Effector memory CD4-positive, alpha-beta T cell (primary cell): Measurements from ENCODE around the gene TMPRSS7.

Experiments used
- DNase-seq, 3 donors: peaks; one replicate each; pipeline ENCODE4 v3.0.0-alpha.2; 2020
- H3K27ac ChIP-seq: 2 replicates; pipeline ENCODE4 v1.7.0; 2013; ENCODE audit warnings: mild to moderate bottlenecking, low read length, moderate library complexity; ENCODE audit not compliant: insufficient read depth, poor library complexity, severe bottlenecking
- H3K27me3 ChIP-seq: replicated peaks from 2 replicates; pipeline ENCODE4 v1.7.0; 2013; ENCODE audit warnings: mild to moderate bottlenecking, low read length; ENCODE audit not compliant: insufficient read depth, control insufficient read depth, poor library complexity, severe bottlenecking
- H3K36me3 ChIP-seq: 2 replicates; pipeline ENCODE4 v1.7.0; 2013; ENCODE audit warnings: mild to moderate bottlenecking, low read length, moderate library complexity; ENCODE audit not compliant: control insufficient read depth, insufficient read depth
- H3K4me1 ChIP-seq: 2 replicates; pipeline ENCODE4 v1.7.0; 2013; ENCODE audit warnings: low read length, mild to moderate bottlenecking; ENCODE audit not compliant: control insufficient read depth, insufficient read depth, poor library complexity, severe bottlenecking
- H3K4me3 ChIP-seq: 2 replicates; pipeline ENCODE4 v1.7.0; 2013; ENCODE audit warnings: low read length, low read depth, mild to moderate bottlenecking; ENCODE audit not compliant: insufficient read depth, poor library complexity, severe bottlenecking
- H3K9me3 ChIP-seq: 2 replicates; pipeline ENCODE4 v1.7.0; 2013; ENCODE audit warnings: mild to moderate bottlenecking, low read length, moderate library complexity; ENCODE audit not compliant: control insufficient read depth

The TMPRSS7 gene

DNA sequence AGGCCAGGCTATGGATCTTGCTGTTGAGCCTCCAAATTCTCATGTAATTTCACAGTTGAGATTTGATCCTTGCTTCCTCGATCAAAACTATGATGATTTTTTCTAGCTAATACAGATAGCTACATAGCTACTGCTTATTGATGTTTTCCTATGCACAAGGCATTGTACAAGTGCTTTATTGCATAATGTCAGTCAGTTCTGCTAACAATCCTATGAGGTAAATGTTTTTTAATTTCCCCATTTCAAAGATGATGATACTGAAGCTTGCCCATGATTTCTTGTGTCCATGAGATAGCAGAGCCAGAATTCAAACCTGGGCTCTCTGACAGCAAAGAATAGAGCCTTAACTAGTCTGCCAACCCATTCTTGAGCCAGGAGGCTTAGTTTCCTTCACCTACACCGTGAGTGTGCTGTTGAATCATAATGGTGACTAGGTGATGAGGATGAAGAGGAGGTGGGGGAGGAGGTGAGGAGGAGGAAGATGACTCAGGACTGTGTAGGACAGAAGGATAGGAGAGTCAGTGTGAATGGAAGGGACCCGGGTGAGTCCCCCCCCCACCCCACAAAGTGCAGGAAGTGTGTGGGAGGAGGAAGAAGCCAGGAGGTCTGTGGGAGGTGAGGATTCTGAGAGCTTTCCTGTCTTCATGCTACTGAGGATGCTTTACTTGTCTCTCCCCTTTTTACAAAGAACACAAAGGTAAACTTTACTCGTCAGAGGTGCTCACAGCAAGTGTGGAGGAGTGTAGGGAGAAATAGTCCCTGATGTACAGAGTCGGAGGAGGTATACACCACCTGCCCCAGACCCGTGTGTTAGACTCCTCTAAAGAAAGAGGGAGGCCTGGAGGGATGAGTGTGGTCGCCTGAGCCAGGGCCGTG is 32.2 kb upstream of the TMPRSS7 start:
- Histone ChIP-seq H3K9me3 (no peaks in the 10 kb centered on the region), H3K27me3 (no peaks in the 10 kb centered on the region), H3K36me3 (no peaks in the 10 kb centered on the region), H3K4me1 (peaks cover 18% of the 10 kb centered on the region), H3K27ac (no peak overlapping the region), H3K4me3 (no peak overlapping the region)
- no peak for DNase-seq

DNA sequence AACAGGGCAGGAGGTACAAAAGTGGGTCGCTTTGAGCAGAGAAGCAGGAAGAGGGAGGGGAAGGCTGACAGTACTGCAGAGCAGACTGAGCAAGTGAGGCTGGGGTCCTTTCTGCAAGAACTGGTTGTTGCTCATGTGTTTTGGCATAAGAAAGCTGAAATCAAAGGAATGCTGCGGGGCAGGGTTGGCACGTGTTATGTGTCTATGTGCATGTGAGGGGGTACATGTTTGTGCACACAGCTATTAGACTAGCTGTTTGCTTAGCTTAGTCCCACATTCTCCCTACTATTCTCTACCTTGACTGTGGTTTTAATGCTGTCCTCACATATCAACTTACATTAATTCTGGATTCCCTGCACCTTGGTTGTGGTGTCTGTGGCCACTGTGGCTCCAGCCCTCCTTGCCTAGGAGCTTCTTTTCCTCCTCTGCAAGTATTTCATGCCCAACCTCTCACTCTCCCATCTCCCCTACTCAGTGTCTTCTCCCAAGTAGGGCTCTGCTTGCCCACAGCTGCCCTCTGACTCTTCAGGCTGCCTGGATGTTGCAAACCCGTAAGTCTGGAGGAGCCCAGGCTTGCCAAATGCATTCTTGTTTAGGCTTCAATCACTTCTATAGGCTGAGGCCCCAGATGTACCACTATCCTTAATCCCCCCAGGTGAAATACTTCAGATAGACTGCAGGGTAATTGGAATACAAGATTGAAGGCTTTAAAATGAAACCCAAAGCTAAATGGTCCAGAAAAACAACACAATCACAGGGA is 31.0 kb upstream of the TMPRSS7 start:
- no peak overlapping the region for H3K27ac ChIP-seq
- peaks cover 16% of the 10 kb centered on the region for H3K4me1 ChIP-seq
- H3K9me3 ChIP-seq: no peaks in the 10 kb centered on the region
- no peaks in the 10 kb centered on the region for H3K27me3 ChIP-seq
- H3K4me3 ChIP-seq: no peak overlapping the region
- no peaks in the 10 kb centered on the region for H3K36me3 ChIP-seq
- no peak for DNase-seq

DNA sequence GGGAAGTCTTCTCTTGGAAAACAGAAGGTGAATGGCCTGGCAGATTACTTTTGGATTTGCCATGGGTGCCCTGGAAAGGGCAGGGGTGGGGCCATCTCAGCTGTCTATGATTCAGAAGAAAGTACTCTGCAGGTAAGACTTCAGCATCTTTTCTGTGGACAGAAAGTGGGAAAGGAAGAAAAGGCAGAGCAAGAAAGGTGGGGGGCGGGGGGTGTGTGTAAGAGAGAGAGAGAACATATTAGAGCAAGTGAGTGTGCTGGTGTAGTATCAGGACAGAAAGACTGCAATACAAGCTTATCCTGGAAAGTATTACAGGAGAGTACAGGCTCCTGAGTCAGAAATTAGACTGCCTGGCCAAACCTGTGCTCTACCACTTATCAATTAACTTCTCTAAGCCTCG is 30.3 kb upstream of the TMPRSS7 start:
- no peak for DNase-seq
- H3K4me1 ChIP-seq: peaks cover 13% of the 10 kb centered on the region
- no peaks in the 10 kb centered on the region for H3K27me3 ChIP-seq
- no peak overlapping the region for H3K4me3 ChIP-seq
- no peaks in the 10 kb centered on the region for H3K9me3 ChIP-seq
- no peaks in the 10 kb centered on the region for H3K36me3 ChIP-seq
- H3K27ac ChIP-seq: no peak overlapping the region

DNA sequence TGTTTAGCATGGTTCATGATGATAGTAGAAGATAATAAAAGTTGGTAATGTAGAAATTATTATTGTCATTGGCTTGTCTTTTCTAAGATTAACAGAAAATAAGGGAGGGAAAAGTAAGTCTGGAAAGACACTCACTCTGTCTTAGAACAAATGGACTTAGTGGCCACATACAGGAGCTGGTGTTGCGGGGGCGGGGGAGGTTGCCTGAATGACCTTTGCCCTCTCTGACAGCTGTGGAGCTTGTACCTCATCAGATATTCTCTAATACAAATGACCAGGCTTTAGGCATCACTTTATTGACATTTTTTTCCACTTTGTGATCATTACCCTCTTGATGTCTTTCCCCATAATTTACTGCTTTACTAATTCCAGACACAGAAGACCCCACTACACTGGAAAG is 29.9 kb upstream of the TMPRSS7 start:
- no peak overlapping the region for H3K27ac ChIP-seq
- H3K9me3 ChIP-seq: no peaks in the 10 kb centered on the region
- H3K4me3 ChIP-seq: no peak overlapping the region
- H3K4me1 ChIP-seq: peaks cover 13% of the 10 kb centered on the region
- H3K27me3 ChIP-seq: no peaks in the 10 kb centered on the region
- DNase-seq: no peak
- H3K36me3 ChIP-seq: no peaks in the 10 kb centered on the region

DNA sequence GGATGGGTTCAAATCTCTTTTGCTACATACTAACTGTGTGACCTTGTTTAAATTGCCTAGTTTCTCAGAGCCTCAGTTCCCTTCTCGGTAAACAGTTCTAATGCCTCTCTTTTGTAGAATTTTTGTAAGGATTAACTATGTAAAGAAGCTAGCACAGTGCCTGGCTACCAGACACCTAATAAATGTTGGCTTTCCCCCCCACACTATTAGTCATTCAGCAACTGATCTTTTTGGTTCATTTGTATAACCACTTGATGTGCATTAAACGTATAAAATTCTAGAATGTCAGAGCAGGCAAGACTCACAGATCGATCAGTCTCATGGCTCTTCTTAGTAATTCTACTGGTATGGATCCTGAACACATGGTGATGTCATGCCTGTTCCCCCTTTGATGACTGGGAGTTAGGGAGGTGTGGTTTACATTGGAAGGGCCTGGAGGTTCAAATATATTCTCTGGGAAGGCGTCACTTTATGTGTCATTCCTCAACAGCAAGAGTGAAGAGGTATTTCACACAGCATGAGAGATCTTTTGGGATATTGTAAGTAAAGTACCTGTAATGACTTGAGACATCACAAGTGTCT is 29.4 kb upstream of the TMPRSS7 start:
- Histone ChIP-seq H3K27me3 (no peaks in the 10 kb centered on the region), H3K9me3 (no peaks in the 10 kb centered on the region), H3K4me1 (peaks cover 13% of the 10 kb centered on the region), H3K36me3 (no peaks in the 10 kb centered on the region), H3K4me3 (no peak overlapping the region), H3K27ac (no peak overlapping the region)
- DNase-seq: no peak

DNA sequence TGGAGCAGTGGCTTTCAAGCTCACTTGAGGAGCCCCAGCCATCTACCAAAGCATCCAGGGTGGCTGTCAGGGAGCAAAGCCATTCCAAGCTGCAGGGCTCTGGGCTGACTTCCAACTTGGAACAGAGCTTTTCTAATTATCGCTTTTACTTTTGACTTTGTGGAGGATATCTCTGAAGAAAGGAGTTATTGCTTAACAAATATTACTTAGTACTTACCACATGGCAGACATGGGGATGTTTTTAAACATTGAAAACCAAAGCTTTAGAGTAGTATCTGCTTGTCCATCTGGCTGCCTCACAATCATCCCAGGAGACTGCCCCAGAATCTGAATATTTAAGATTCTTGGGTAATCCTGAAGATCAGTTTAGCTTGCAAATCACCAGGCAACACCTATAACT is 26.9 kb upstream of the TMPRSS7 start:
- Histone ChIP-seq H3K4me3 (no peak overlapping the region), H3K27me3 (no peaks in the 10 kb centered on the region), H3K9me3 (no peaks in the 10 kb centered on the region), H3K27ac (no peak overlapping the region), H3K36me3 (no peaks in the 10 kb centered on the region), H3K4me1 (peaks cover 8% of the 10 kb centered on the region)
- DNase-seq: no peak

DNA sequence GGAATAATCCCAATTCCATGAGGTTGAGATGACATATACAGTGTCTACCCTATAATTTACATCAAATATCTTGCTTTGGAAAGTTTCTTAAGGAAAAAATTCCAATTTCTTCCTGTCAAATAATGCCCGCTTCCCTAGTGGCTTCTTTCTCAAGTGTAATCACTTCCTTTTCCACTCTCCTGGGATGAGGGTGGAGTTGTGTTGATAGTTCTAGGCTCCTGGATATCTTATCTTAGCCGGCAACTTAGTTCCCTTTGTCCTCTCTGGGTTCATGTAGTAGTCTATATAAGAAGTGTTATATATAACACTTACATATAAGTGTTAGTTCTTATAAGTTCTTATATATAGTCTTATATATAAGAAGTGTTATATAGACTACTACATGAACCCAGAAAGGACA is 24.9 kb upstream of the TMPRSS7 start:
- no peaks in the 10 kb centered on the region for H3K36me3 ChIP-seq
- peaks cover 6% of the 10 kb centered on the region for H3K4me1 ChIP-seq
- H3K4me3 ChIP-seq: no peak overlapping the region
- no peaks in the 10 kb centered on the region for H3K27me3 ChIP-seq
- no peak overlapping the region for H3K27ac ChIP-seq
- H3K9me3 ChIP-seq: no peaks in the 10 kb centered on the region
- DNase-seq: no peak

DNA sequence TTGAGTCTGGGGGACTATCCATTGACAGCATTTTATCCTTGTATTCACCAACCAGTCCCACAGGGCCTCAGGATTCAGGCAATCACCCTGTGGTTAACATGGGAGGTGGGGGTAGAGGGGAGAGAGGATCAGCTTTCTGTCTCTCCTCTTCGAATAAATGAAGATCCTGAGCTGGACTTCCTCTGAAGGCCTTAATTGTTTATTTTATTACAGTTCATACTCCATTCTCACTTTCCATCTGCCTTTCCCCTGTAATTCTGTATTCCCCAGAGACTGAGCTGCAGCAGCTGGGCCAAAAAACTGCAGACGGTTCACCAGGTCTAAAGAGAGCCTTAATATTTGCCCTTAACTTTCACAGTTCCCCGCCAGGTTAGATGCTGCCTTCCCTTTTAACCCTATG is 23.9 kb upstream of the TMPRSS7 start:
- no peaks in the 10 kb centered on the region for H3K9me3 ChIP-seq
- no peaks in the 10 kb centered on the region for H3K27me3 ChIP-seq
- H3K4me1 ChIP-seq: peaks cover 6% of the 10 kb centered on the region
- H3K27ac ChIP-seq: no peak overlapping the region
- DNase-seq: no peak
- H3K36me3 ChIP-seq: no peaks in the 10 kb centered on the region
- H3K4me3 ChIP-seq: no peak overlapping the region

DNA sequence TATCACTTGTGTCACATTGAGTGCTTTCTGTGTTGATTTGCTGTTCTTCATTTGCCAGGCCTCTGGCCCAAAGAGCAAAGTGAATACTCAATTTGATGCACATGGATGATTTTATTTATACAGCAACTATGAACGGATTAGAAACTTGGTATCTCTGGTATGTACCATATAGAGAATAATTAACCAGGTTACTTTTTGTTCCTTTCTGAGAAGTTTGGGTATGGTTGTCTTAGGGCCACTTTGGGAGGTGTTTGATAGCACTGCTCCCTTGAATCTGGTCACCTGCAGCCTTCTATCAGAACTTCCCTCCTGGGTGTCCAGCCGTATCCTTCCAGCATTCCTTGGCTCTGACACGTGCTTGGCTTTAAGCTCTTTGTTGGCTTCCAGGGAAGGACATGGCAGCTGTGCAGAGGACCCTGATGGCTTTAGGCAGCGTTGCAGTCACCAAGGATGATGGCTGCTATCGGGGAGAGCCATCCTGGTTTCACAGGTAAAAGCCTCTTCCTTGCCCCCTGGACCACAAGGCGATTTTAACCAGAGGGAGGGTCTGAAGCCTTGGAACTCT is 23.1 kb upstream of the TMPRSS7 start:
- Histone ChIP-seq H3K27ac (no peak overlapping the region), H3K9me3 (no peaks in the 10 kb centered on the region), H3K4me1 (peaks cover 6% of the 10 kb centered on the region), H3K27me3 (no peaks in the 10 kb centered on the region), H3K4me3 (no peak overlapping the region), H3K36me3 (no peaks in the 10 kb centered on the region)
- DNase-seq: no peak
